HG03575 (cell line): Measurements from ENCODE around the gene NPBWR2.
"Not testable (repeated sequence)": the region's sequence is repeated elsewhere in the genome, so short reads cannot be mapped to it uniquely, and the experiment has no call there.

Experiments used
- ATAC-seq: cut with Tn5 transposase; IDR thresholded peaks from one replicate; pipeline ENCODE4 v1.9.1; 2021; ENCODE audit not compliant: unreplicated experiment, insufficient number of reproducible peaks, low FRiP score; ENCODE audit errors: extremely low read depth

The NPBWR2 gene

DNA sequence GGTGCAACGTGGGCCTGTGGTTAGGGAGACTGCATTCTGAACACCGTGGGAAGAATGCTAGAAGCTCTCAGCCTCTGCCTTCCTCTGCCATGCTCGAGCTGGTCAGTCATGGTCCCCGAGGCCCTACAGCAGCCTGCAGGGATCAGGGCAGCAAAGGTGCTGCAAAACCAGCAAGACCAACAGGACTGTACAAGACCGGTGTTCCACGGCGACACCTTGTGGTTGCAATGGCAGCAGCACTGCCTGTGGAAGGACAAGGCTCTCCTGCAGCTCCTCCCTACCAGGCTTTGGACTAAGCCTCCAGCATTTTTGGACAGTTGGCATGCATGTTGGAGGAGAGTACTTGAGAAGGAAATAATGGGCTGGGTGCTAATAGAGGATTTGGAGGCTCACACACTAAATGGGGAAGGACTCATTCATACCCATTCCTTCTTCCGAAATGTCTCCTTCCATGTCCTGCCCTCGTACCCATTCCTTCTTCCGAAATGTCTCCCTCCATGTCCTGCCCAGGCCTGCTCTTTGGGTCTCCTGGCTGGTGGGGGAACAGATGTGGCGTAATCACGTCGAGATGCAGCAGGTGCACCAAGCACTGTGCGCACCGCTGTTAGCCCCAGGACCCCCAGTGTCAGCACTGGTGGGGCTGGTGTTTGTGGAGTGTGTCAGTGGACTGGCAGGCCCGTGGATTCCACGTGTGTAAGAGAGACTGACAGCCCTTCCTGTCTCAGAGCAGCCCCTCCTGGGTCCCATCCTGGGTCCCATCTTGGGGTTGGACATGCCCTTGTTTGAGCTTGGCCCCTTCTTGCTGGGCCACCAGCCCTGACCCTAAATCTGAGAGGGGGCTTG, 38.3 kb upstream of the NPBWR2 start:
- ATAC-seq: no peak

DNA sequence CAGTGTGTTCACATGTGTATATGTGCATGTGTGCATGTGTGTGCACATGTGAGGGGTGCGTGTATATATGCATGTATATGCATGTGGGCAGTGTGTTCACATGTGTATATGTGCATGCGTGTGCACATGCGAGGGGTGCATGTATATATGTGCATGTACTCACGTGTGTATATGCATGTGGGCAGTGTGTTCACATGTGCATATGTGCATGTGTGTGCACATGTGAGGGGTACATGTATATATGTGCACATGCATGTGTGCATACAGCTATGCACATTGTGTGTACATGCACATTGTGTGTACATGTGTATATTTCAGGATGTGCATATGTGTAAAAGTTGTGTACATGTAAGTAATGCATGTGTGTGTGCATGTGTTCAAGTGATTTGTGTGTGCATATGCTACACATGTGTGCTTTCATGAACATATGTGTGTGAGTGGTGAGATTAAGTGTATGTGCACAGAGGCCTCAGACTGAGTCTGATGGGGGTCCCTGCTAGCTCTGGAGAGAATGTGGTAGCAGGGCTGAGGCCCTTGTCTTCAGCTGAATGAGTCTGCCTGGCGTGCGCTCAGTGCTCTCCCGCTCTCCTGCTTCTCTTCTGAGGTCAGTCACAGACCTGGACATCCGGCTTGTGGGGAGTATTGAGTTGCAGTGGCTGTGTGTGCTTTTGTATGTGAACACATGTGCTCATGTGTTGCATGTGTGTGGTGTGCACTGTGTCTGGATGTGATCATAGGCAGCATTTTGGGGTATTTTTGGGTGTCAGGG, 37.0 kb upstream of the NPBWR2 start:
- ATAC-seq: no peak

GRCh38 chr20:64143018-64143801, 35.8 kb upstream of the NPBWR2 start:
- ATAC-seq: no peak

- no peak for ATAC-seq
Measured at GRCh38 chr20:64142590-64142989, 35.2 kb upstream of the NPBWR2 start.

DNA sequence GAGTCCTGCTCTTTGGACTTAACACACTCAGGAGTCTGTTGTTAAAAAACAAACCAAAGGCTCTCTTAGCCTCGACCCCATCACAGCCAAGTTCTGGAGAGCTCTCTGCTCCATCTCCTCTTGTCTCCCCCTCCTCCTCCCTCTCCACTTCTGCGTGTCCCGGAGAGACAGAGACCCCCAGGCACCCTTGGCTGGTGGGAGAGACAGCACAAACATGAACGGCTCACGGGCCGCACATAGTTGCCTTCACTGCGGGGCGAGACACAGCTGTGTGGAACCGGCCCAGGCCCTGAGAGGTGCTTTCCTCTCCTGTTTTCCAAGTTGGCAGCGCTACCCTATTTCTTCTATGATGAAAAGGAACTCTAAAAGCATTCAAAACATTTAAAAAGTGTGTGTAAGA, 33.6 kb upstream of the NPBWR2 start:
- ATAC-seq: no peak

DNA sequence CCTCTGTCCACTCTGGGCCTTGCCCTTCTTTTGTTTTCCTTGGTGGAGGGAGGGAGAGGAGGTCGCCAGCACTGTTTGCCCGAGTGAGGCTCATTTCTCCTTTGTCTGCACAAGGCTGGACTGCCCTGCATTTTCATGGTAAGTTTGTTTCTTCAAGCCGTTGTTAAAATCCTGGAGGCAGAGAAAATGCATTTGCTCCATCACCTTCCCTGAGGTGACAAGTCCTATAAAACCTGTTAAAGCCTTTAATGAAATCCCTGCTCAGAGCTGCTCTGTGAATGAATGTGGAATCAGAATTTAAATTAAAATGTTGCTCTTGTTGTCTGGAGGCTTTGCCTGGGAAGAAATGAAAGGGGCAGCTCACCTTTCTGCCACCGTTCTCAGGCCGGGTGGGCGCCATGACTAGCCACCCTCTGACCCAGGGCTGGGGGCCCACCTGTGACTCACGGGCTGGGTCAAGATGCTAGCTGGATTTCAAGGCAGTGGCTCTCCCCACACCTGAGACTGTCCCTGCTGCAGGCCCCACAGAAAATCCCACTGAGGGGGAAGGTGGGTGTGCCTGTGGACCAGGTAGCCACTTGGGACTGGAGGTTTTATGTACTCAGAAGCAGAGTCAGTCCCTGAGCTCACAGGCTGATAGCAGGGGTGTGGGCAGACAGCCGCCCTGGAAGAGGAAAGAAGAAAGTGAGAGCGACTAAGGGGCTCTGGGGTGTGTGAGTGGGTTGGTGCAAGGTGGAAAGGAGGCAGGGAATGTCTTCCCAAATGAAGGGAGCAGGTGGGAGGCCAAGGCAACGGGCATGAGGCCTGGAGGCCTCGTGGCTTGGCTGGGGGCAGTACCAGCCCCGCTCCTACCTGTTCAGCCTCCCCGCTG, 32.9 kb upstream of the NPBWR2 start:
- no peak for ATAC-seq

DNA sequence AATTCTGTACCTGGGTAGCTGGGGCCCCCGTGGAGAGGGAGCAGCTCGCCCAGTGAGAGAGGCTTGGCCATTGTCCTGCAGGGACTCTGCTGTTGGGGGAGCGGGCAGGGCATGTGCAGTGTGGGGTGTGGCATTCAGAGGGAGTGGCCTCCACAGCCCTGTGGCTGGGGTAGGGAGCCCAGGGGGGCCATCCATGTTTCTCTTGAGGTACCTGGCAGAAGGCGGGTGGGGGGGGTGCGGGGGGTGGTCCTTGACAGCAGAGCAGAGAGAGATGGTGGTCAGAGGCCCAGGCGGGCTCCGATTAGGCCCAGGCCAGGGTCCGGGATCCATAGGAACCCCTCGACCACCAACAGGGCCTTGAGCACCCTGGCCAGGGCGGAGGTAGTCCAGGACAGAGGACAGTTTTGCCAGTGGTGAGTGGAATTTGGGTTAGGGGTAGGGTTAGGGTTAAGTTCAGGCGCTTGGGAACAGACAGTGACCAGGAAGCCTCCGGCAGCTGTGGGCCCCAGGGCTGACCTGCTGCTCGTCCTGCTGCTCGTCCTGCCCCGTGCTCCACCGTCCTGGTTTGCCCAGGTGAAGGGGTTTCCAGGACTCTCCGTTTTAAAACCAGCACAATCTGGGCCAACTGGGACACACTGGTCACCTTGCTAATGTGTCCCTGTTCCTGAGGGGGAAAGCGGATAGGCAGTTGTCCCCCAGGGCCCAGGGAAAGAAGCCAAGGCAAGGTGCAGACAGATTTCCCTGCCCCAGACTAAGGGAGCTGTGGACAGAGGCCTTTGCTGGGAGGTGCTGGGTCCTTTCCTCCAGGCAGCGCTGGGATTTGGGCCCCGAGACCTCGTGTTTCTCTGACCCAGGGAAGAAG, 32.1 kb upstream of the NPBWR2 start:
- ATAC-seq: no peak

DNA sequence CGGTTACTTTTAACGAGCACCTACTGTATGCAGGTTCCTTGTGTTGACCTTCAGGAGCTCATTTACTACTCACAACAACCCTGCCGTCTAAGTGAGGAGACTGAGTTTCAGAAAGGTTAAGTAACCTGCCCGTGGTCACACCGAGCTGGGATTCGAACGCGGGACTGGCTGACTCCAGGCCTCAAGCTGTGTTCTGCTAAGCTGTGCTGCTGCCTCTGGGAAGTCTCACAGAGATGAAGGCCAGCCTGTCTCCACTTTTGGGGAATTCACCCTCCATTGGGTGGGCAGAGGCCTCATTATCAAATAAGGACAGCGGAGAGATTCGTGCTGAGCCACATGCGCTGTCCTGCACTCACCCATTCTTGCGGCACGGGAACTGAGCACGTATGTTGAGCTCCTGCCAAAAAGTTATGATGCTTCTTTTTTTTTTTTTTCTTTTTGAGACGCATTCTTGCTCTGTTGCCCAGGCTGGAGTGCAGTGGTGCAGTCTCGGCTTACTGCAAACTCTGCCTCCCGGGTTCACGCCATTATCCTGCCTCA, 31.0 kb upstream of the NPBWR2 start:
- ATAC-seq: no peak

DNA sequence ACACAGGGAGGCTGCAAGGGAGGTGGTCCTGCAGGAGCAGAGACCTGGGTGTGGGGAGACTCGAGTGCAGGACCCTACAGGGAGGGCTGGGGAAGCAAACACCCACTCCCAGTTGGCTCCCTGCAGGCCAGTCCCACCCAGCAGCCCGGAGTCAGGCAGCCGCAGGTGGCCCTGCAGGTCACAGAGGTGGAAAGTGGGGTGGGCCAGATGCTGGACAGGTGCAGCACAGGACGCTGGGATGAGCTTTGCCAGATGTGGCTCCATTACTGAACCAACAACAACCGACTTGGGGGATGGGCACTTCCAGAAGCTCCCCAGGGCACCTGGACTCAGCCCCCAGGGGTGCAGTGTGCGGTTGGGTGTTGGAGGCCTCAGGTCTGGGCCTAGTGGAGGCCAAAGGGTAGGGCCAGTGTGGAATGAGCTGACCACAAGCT, 30.2 kb upstream of the NPBWR2 start:
- no peak for ATAC-seq

DNA sequence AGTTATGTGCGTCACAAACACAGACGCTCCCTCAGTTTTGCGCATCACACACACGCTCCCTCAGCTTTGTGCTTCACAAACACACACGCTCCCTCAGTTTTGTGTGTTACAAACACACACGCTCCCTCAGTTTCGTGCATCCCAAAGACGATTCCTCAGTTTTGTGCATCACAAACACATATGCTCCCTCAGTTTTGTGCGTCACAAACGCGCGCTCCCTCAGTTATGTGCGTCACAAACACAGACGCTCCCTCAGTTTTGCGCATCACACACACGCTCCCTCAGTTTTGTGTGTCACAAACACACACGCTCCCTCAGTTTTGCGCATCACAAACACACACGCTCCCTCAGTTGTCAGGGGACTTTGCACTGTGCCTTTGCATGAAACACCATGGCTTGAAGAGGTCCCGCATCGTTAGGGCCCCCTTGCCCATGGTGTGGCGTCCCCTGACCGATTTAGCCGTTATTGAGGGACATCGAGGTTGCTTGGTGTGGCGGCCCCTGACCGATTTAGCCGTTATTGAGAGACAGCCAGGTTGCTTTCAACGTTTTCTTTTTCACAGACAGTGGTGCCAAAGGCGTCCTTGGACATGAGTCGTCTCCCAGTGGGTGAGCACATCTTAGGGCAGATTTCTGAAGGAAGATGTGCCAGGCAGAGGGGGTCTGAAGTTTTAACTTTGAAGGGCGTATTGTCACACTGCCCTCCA, 28.8 kb upstream of the NPBWR2 start:
- ATAC-seq: no peak

DNA sequence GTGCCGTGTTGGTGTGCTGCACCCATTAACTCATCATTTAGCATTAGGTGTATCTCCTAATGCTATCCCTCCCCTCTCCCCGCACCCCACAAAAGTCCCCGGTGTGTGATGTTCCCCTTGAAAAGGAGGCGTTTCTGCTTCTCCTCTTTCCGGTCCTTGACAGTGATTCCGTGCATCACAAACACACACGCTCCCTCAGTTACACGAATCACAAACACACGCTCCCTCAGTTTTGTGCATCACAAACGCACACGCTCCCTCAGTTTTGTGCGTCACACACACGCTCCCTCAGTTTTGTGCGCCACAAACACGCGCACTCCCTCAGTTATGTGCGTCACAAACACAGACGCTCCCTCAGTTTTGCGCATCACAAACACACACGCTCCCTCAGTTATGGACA, 27.4 kb upstream of the NPBWR2 start:
- ATAC-seq: not testable (repeated sequence)

DNA sequence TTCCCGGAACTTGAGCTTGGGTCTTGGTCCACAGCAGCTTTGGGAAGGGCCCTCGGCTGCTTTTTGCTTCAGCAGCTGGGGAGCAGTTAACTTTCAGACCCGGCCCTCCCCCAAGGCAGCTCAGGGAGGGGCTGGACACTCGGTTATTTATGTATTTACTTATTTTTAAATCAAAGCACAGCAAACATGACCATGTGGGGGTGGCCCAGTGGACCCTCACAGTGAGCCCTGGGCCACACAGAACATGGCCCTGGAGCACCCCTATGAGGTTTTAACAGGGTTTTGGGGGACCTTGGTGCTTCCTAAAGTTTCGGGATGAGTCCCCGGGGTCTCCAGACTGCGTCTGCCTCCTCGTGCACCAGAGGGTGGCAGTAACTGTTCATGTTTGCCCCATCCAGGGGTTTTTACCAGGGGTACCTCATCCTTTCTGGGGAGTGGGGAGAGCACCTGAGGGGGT, 26.6 kb upstream of the NPBWR2 start:
- no peak for ATAC-seq

GRCh38 chr20:64131406-64131805, 24.0 kb upstream of the NPBWR2 start:
- no peak for ATAC-seq

DNA sequence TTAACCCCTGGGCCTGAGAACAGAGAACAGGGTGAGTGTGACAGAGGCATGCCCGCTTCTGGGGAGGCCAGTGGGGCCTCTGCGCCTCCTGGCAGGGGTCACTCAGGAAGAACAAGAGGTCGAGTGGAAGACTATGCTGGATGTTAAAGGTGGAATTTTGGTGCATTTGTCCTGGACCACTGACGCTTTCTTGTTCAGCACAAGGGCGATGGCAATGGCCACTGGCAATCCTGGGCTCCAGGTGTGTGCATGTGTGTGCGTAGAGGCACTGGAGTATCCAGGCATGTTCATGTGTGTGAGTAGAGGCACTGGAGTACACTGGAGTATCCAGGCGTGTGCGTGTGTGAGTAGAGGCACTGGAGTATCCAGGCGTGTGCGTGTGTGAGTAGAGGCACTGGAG, 23.5 kb upstream of the NPBWR2 start:
- no peak for ATAC-seq

DNA sequence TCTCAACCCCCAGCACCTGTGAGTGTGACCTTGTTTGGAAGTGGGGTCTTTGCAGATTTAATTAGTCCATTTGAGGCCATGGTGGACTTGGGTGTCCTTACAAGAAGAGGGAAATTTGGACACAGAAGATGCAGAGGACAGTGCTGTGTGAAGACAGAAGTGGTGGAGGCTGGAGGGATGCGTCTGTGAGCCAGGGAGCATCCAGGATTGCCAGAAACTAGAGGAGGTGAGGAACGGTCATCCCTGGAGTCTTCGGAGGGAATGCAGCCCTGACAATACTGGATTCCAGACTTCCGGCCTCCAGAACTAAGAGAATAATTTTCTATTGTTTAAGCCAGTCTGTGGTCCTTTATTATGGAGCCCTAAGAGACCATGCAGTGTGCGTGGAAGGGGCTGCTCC, 22.9 kb upstream of the NPBWR2 start:
- ATAC-seq: no peak

DNA sequence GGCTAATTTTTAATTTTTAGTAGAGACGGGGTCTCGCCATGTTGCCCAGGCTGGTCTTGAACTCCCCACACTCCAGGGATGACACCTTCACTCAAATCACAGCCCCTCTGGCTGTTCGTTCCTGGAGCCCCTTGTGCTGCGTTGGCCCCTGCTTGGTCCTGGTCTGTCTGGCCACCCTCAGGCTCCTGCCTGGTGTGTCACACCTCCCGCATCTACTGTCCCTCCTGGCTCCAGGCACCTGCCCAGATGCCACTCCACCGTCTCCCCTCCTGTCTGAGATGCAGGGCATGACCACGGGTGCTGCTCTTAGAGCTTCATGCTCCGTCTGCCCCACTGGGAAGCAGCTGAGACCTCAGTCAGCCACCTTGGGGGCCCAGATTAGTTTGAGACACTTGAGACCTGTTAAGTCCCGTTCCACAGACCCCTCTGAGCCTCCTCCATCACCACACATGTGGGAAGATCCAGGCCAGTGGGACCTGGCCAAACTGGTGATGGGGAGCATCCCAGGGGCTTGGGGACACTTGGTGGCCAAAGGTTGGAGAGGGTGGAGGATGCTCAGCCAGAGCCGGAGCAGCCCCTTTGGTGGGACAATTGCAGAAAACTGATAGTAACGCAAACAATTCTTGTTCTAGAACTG, 21.9 kb upstream of the NPBWR2 start:
- ATAC-seq: no peak
